G401 (cell line): ENCODE data around the gene MLLT6. TPM values are rescaled to one million over a fixed set of nuclear protein-coding genes. Genes with fewer than 3 reads are reported as not detected.

ENCODE experiments used
- DNase-seq: peaks from one replicate; pipeline ENCODE4 v3.0.0-alpha.2; 2015; ENCODE audit warnings: low spot score
- in situ Hi-C: cut with HindIII; loops from 2 replicates; pipeline ENCODE4 v1.10.0; 2016; ENCODE audit warnings: low sequenced_read_pairs, mixed read lengths
- total RNA-seq: library from RNA; depleted of rRNA; stranded (reverse); fragments of >200 nt; shearing (Covaris generic); gene quantifications from 2 replicates; pipeline ENCODE4 v1.2.3, GENCODE V29; 2014

The MLLT6 gene
- total RNA-seq, 1 experiment from 2014 or later = 30.6 TPM

GRCh38 chr17:38748149-38748891 is 43.2 kb downstream of the MLLT6 start, which contains the start of gene PCGF2:
Gene PCGF2 (minus strand): TSS chr17:38748336. CDS start chr17:38740402, 7,934 bp downstream.
- in situ Hi-C loops = no loop called here
- peak; percentile 94 for DNase-seq

- in situ Hi-C loops = no loop called here
- DNase-seq = no peak
Observed at GRCh38 chr17:38748892-38749222, 43.8 kb downstream of the MLLT6 start.

- peak; percentile 85 for DNase-seq
- in situ Hi-C loops = no loop called here
Observed at GRCh38 chr17:38749223-38750043, 44.4 kb downstream of the MLLT6 start.

- in situ Hi-C loops = no loop called here
- no peak for DNase-seq
Observed at GRCh38 chr17:38750044-38750311, 44.9 kb downstream of the MLLT6 start.

GRCh38 chr17:38750312-38751121 is 45.4 kb downstream of the MLLT6 start:
- in situ Hi-C loops = no loop called here
- DNase-seq = peak; percentile 81

- in situ Hi-C loops = no loop called here
- DNase-seq = peak; percentile 59
Observed at GRCh38 chr17:38751144-38751807, 46.2 kb downstream of the MLLT6 start.

GRCh38 chr17:38751808-38752307 is 46.8 kb downstream of the MLLT6 start:
- in situ Hi-C loops = no loop called here
- peak; percentile 89 for DNase-seq

- peak; percentile 100 for DNase-seq
- in situ Hi-C loops = no loop called here
Observed at GRCh38 chr17:38752308-38753070, 47.4 kb downstream of the MLLT6 start, which contains the start of gene PSMB3. Gene PSMB3 (plus strand): TSS chr17:38752741. CDS start chr17:38752827, 86 bp downstream.

- in situ Hi-C loops = no loop called here
- DNase-seq = no peak
Observed at GRCh38 chr17:38753071-38753506, 48.0 kb downstream of the MLLT6 start.

- in situ Hi-C loops = no loop called here
- DNase-seq = peak; percentile 32
Observed at GRCh38 chr17:38761612-38762011, 56.5 kb downstream of the MLLT6 start.

- no peak for DNase-seq
- in situ Hi-C loops = no loop called here
Observed at GRCh38 chr17:38762231-38762630, 57.2 kb downstream of the MLLT6 start.

- DNase-seq = no peak
- in situ Hi-C loops = no loop called here
Observed at GRCh38 chr17:38766341-38766740, 61.3 kb downstream of the MLLT6 start.

GRCh38 chr17:38768417-38768816 is 63.3 kb downstream of the MLLT6 start:
- in situ Hi-C loops = no loop called here

GRCh38 chr17:38773258-38773657 is 68.2 kb downstream of the MLLT6 start:
- no peak for DNase-seq
- in situ Hi-C loops = no loop called here

More at GRCh38 chr17:38768417-38768816, 63.3 kb downstream of the MLLT6 start:
- no peak for DNase-seq

- no peak for DNase-seq
- in situ Hi-C loops = no loop called here
Observed at GRCh38 chr17:38777641-38778250, 72.7 kb downstream of the MLLT6 start.
